HL-60 (cell line): Measurements from ENCODE around the gene SLC16A12.

Source experiments
- DNase-seq, 2 experiments: peaks; one replicate each; pipeline ENCODE4 v3.0.0-alpha.2; 2010 to 2020; ENCODE audit warnings: low read depth in 1 of 2, low spot score in 1 of 2
- H3K27ac ChIP-seq: fragments of 250-450 bp; sonication (Bioruptor Pico); replicated peaks from 2 replicates; pipeline ENCODE4 v1.5.1; 2020; ENCODE audit warnings: mild to moderate bottlenecking, moderate library complexity
- H3K27me3 ChIP-seq: fragments of 250-450 bp; sonication (Bioruptor Pico); 2 replicates; pipeline ENCODE4 v1.5.1; 2021; ENCODE audit warnings: mild to moderate bottlenecking, moderate library complexity; ENCODE audit not compliant: insufficient read depth, poor library complexity, severe bottlenecking
- H3K4me3 ChIP-seq: replicated peaks from 2 replicates; pipeline ENCODE4 v1.5.1; 2011; ENCODE audit warnings: mild to moderate bottlenecking, control low read depth, low read length; ENCODE audit not compliant: insufficient read depth
- GABPA ChIP-seq: IDR thresholded peaks from 2 replicates; pipeline ENCODE4 v1.6.1; 2012; ENCODE audit warnings: low read depth
- POLR2AphosphoS5 ChIP-seq: IDR thresholded peaks from 2 replicates; pipeline ENCODE4 v1.6.1; 2012; ENCODE audit warnings: low read depth
- SPI1 ChIP-seq: IDR thresholded peaks from 2 replicates; pipeline ENCODE4 v1.6.1; 2012; ENCODE audit warnings: low read depth, mild to moderate bottlenecking, borderline replicate concordance
- TF ChIP-seq, protein P1 (sequence below): IDR thresholded peaks from 2 replicates; pipeline ENCODE4 v1.6.1; 2012; ENCODE audit warnings: low read depth; ENCODE audit not compliant: insufficient replicate concordance
- TF ChIP-seq, protein P2 (sequence below): IDR thresholded peaks from one replicate; pipeline ENCODE4 v1.5.1; 2011; ENCODE audit warnings: low read length, control low read depth, inconsistent platforms; ENCODE audit not compliant: insufficient read depth

Gene SLC16A12

DNA sequence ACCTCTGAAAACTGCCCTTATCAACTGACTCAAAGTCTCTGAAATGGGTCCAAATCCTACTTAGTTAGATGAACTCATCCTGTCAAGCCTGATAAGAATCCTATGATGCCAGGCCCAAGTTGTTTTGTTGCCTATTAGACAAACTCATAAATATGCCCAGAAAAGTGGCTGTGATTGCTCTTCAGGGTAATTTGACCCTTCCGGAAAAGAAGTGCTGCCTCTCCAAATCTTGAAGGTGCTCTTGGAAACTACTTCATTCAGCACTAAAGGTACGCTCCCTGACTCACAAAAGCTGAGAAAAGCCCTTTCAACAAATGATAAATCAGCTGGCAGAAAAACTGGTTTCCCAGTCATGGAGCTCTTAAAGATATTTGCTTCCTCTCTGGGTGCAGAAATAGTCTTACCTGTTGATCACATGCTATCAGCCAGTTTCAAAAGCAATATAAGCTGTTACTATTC lies 114.3 kb downstream of the SLC16A12 start:
- peaks cover 6% of the 10 kb centered on the region for H3K27me3 ChIP-seq
- no peak overlapping the region for H3K4me3 ChIP-seq
- H3K27ac ChIP-seq: no peak overlapping the region
- TF ChIP-seq POLR2AphosphoS5: no peak
- no peak for TF ChIP-seq SPI1
- no peak for TF ChIP-seq GABPA
- TF ChIP-seq, protein P1, sequence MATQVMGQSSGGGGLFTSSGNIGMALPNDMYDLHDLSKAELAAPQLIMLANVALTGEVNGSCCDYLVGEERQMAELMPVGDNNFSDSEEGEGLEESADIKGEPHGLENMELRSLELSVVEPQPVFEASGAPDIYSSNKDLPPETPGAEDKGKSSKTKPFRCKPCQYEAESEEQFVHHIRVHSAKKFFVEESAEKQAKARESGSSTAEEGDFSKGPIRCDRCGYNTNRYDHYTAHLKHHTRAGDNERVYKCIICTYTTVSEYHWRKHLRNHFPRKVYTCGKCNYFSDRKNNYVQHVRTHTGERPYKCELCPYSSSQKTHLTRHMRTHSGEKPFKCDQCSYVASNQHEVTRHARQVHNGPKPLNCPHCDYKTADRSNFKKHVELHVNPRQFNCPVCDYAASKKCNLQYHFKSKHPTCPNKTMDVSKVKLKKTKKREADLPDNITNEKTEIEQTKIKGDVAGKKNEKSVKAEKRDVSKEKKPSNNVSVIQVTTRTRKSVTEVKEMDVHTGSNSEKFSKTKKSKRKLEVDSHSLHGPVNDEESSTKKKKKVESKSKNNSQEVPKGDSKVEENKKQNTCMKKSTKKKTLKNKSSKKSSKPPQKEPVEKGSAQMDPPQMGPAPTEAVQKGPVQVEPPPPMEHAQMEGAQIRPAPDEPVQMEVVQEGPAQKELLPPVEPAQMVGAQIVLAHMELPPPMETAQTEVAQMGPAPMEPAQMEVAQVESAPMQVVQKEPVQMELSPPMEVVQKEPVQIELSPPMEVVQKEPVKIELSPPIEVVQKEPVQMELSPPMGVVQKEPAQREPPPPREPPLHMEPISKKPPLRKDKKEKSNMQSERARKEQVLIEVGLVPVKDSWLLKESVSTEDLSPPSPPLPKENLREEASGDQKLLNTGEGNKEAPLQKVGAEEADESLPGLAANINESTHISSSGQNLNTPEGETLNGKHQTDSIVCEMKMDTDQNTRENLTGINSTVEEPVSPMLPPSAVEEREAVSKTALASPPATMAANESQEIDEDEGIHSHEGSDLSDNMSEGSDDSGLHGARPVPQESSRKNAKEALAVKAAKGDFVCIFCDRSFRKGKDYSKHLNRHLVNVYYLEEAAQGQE: no peak
- TF ChIP-seq, protein P2, sequence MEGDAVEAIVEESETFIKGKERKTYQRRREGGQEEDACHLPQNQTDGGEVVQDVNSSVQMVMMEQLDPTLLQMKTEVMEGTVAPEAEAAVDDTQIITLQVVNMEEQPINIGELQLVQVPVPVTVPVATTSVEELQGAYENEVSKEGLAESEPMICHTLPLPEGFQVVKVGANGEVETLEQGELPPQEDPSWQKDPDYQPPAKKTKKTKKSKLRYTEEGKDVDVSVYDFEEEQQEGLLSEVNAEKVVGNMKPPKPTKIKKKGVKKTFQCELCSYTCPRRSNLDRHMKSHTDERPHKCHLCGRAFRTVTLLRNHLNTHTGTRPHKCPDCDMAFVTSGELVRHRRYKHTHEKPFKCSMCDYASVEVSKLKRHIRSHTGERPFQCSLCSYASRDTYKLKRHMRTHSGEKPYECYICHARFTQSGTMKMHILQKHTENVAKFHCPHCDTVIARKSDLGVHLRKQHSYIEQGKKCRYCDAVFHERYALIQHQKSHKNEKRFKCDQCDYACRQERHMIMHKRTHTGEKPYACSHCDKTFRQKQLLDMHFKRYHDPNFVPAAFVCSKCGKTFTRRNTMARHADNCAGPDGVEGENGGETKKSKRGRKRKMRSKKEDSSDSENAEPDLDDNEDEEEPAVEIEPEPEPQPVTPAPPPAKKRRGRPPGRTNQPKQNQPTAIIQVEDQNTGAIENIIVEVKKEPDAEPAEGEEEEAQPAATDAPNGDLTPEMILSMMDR: no peak
- no peak for DNase-seq

DNA sequence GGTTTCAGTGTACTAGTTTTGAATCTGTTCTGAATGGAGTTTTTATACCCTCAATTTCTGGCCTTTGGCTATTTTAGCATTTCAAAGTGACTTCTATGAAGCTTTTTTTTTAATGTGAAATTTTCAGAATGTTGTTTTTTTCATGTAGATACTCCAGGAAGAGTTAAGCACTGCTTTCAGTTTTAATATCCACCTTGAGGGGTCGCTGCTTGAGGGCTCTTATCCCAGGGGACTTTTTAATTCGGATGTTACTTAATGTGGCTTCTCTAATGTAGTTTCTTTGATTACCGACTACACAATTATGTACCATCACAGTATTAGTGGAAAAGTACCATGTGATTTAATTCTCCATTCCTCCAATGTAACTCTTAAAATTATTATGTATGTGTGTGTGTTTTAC lies 115.8 kb downstream of the SLC16A12 start:
- peaks cover 13% of the 10 kb centered on the region for H3K27me3 ChIP-seq
- H3K4me3 ChIP-seq: no peak overlapping the region
- H3K27ac ChIP-seq: no peak overlapping the region
- TF ChIP-seq POLR2AphosphoS5 (no peak), GABPA (no peak), SPI1 (no peak)
- TF ChIP-seq, protein P1: no peak
- TF ChIP-seq, protein P2: no peak
- no peak for DNase-seq

DNA sequence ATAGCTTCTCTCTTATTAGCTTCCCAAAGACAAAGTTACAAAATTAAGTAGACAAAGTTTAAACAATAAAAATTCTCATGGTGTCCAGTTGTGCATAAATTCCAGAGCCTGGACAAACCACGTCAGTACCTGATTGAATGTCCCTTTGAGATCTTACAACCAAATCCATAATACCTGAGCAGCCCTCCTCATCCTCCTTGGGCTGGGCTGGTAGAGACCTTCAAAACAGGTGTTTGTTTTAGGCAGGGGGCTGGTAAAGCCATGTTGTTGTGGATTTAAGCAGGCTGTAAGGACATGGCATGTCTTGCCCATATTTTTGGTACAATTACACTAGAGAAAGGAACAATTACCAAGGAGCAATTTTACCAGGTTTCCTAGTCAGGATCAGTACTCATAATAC lies 118.9 kb downstream of the SLC16A12 start:
- no peak overlapping the region for H3K27ac ChIP-seq

More for the DNA sequence above, 118.9 kb downstream of the SLC16A12 start:
- no peak for DNase-seq
- peaks cover 9% of the 10 kb centered on the region for H3K27me3 ChIP-seq
- no peak overlapping the region for H3K4me3 ChIP-seq
- TF ChIP-seq, protein P2: no peak
- TF ChIP-seq POLR2AphosphoS5 (no peak), GABPA (no peak), SPI1 (no peak)
- TF ChIP-seq, protein P1: no peak
